HUES6 (cell line): ENCODE results near the gene ZNF816.
A peak's percentile ranks its signal among the peaks of the same experiment; 100 is the strongest.
"Not testable (repeated sequence)": the region's sequence is repeated elsewhere in the genome, so short reads cannot be mapped to it uniquely, and the experiment has no call there.

Source experiments
- H3K27ac ChIP-seq: 2 replicates; pipeline ENCODE4 v1.7.0; 2013; ENCODE audit warnings: low read depth, mild to moderate bottlenecking, low read length, inconsistent platforms
- H3K27me3 ChIP-seq: 2 replicates; pipeline ENCODE4 v1.6.1; 2013; ENCODE audit warnings: low read length; ENCODE audit not compliant: control insufficient read depth, insufficient read depth
- H3K36me3 ChIP-seq: 2 replicates; pipeline ENCODE4 v1.6.1; 2013; ENCODE audit warnings: low read length; ENCODE audit not compliant: control insufficient read depth, insufficient read depth
- H3K4me1 ChIP-seq: 2 replicates; pipeline ENCODE4 v1.6.1; 2013; ENCODE audit warnings: low read length; ENCODE audit not compliant: control insufficient read depth, insufficient read depth
- H3K4me3 ChIP-seq: 2 replicates; pipeline ENCODE4 v1.5.1; 2013; ENCODE audit warnings: low read depth, low read length
- H3K9ac ChIP-seq: one replicate; pipeline ENCODE4 v1.6.1; 2013; ENCODE audit warnings: mild to moderate bottlenecking, low read length
- H3K9me3 ChIP-seq: 2 replicates; pipeline ENCODE4 v1.6.1; 2013; ENCODE audit warnings: low read depth, low read length; ENCODE audit not compliant: control insufficient read depth, insufficient read depth

ZNF816 gene

DNA sequence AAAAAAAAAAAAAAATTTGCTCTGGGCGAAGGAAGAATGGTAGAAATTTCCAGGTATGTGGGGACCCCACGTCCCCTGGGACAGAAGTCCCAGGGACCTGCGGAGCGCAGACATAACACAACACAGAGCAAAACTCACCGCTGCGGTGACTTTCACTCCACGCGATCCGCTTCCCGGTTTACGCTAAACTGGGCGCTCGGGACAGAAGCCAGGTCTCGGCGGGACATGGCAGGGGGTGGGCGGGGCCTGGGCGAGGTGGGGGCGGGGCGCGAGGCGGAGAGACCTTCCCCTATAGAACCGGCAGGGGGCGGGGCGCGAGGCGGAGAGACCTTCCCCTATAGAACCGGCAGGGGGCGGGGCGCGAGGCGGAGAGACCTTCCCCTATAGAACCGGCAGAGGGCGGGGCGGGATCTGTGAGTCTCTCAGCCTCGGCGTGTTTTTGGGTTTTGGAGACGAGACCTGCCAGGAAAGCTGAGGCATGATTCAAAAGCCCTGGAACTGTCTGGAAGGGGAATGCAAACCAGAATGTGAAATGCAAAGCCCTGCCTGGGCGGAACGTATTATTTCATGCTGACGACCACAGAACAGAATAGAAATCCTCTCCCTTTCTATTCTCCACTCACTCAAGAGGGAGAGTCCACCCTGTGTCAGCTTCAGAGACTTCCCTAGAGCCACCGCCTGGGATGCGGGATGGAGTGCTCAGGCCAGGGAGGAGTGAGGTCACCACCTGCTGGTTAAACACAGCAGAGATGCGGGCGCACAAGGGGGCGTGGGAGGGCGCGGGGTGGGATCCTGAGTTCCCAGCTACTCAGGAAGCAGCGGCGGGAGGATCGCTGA, 30.9 kb upstream of the ZNF816 start:
- Histone ChIP-seq H3K36me3 (0 out of 2 replicates have a peak, but pooled peaks cover 5% of the 10 kb centered on the region), H3K27me3 (peaks cover 28% of the 10 kb centered on the region), H3K4me1 (peaks cover 6% of the 10 kb centered on the region), H3K27ac (no peak overlapping the region), H3K9ac (peak overlapping the region; percentile 50), H3K9me3 (peaks cover 14% of the 10 kb centered on the region; the same call in 1 of the 2 replicates), H3K4me3 (peak overlapping the region; percentile 70)

DNA sequence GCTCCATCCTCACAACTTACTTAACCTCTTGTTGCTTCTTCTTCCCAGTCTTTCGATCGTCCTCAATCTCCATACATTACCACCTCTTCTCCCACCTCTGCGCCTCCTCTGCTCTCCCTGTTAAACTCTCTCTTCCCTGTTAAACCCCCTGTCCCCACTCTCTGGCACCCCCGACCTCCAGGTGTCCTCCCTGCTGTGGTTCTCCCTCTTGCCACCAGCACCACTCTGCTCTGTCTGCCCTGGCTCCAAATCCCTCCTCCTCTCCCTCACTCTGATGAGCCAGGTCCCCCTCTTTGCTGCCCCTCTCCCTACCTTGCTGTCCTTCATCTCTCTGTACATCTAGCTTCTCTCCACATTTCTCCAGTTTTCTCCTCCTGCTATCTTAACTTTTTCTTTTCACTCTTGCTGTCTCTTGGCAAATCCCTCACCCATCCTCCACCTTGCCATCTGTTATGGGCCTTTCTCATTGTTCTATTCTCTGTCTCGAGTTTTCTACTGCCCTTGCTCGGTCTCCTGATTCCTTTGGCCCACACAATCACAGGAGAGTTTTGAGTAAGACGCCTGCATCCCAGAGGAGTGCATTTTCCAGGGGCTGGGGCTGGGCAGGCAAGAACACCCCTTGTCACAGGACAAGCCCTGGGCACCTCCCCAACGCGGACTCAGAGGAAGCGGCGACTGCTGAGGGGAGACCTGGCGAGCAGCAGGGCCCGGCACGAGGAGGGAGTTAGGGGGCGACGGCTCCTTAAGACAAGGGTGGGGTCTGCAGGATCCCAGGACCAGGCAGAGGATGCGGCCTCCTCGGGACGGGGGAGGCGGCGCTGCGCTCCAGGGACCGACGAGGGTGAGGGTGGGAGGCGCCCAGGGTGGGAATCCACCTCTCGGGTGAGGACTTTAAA, 29.7 kb upstream of the ZNF816 start:
- Histone ChIP-seq H3K27ac (no peak overlapping the region), H3K9me3 (peaks cover 13% of the 10 kb centered on the region; the same call in 1 of the 2 replicates), H3K36me3 (peaks cover 5% of the 10 kb centered on the region; the same call in 1 of the 2 replicates), H3K27me3 (peaks cover 22% of the 10 kb centered on the region), H3K9ac (peak overlapping the region; percentile 41), H3K4me3 (peak overlapping the region; percentile 69), H3K4me1 (peaks cover 6% of the 10 kb centered on the region)

DNA sequence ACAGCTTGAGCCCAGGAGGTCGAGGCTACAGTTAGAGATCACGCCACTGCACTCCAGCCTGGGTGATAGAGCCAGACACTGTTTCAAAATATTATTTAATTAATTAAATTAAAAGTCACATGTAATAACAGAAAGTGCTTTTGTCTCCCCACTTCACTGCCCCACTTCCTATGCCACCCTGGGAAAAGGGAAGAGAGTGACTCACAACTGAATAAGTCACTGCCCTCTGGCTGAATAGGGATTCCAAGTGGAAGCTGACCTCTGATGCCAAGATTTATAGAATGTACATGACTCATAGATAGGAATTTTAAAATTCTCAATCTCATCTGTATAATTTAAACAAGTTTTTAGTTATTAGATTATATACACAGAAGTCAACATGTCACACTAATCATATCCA, 28.8 kb upstream of the ZNF816 start:
- Histone ChIP-seq H3K27me3 (peaks cover 21% of the 10 kb centered on the region), H3K4me3 (no peak overlapping the region), H3K9me3 (peaks cover 21% of the 10 kb centered on the region; the same call in 1 of the 2 replicates), H3K36me3 (peaks cover 9% of the 10 kb centered on the region), H3K4me1 (peaks cover 6% of the 10 kb centered on the region), H3K9ac (no peak overlapping the region), H3K27ac (no peak overlapping the region)

DNA sequence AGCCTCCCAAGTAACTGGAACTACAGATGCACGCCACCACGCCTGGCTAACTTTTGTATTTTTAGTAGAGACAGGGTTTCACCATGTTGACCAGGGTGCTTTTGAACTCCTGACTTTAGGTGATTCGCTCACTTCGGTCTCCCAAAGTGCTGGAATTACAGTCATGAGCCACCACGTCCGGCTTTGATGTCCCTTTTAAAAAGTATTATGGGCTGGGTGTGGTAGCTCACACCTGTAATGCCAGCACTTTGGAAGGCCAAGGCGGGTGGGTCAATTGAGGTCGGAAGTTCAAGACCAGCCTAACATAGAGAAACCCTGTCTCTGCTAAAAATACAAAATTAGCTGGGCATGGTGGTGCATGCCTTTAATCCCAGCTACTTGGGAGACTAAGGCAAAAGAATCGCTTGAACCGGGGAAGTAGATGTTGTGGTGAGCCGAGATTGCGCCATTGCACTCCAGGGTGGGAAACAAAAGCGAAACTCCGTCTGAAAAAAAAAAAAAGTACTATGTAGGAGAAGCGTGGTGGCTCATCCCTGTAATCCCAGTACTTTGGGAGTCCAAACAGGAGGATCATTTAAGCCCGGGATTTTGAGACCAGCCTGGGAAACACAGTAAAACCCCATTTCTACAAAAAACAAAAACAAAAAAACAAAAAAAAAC, 28.2 kb upstream of the ZNF816 start:
- H3K4me3 ChIP-seq: no peak overlapping the region
- H3K4me1 ChIP-seq: peaks cover 6% of the 10 kb centered on the region
- peaks cover 15% of the 10 kb centered on the region for H3K36me3 ChIP-seq
- peaks cover 27% of the 10 kb centered on the region; the same call in 1 of the 2 replicates for H3K9me3 ChIP-seq
- no peak overlapping the region for H3K9ac ChIP-seq
- H3K27me3 ChIP-seq: peaks cover 17% of the 10 kb centered on the region
- no peak overlapping the region for H3K27ac ChIP-seq

DNA sequence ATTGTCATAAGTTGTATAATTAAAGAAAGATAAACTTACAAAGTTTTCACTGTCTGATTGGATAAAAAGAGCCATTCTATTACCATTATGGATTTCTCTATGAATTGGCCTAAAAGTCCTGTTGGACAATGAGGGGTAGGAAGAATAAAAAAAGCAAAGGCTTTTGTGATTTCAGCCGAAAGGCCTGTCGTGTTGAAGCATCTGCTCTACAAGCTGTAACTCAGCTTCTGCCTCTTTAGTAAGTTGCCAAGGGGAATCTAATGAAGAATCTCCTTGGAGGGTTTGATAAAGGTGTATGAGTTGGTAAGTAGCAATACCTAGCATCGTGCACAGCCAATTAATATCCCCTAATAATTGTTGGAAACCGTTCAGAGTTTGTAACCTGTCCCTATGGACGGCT, 25.8 kb upstream of the ZNF816 start:
- Histone ChIP-seq H3K27ac (no peak overlapping the region), H3K4me1 (peaks cover 6% of the 10 kb centered on the region), H3K36me3 (peaks cover 29% of the 10 kb centered on the region), H3K9ac (no peak overlapping the region), H3K4me3 (no peak overlapping the region), H3K27me3 (peaks cover 14% of the 10 kb centered on the region), H3K9me3 (peaks cover 36% of the 10 kb centered on the region; the same call in 1 of the 2 replicates)

DNA sequence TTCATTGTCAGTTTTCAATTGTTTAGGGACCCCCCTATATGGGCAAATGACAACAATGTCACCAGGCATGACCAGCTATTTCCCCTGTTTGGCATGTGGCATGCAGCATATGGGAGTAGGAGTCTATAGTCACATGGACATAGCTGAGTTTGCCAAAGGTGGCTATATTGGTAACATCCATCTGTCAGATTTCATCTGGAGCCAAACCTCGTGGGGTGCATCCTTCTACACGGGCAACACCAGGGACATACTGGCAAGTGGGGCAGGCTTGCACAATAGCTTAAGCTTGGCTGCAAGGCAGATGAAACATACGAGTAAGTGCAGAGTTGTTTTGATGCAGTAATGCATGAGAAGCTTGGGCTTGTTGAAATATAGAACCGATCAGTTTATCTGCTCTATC, 24.5 kb upstream of the ZNF816 start:
- Histone ChIP-seq H3K36me3 (peaks cover 29% of the 10 kb centered on the region), H3K4me1 (peaks cover under 1% of the 10 kb centered on the region; the same call in 1 of the 2 replicates), H3K4me3 (no peak overlapping the region), H3K27me3 (peaks cover 5% of the 10 kb centered on the region), H3K27ac (no peak overlapping the region), H3K9me3 (peaks cover 36% of the 10 kb centered on the region; the same call in 1 of the 2 replicates), H3K9ac (no peak overlapping the region)

DNA sequence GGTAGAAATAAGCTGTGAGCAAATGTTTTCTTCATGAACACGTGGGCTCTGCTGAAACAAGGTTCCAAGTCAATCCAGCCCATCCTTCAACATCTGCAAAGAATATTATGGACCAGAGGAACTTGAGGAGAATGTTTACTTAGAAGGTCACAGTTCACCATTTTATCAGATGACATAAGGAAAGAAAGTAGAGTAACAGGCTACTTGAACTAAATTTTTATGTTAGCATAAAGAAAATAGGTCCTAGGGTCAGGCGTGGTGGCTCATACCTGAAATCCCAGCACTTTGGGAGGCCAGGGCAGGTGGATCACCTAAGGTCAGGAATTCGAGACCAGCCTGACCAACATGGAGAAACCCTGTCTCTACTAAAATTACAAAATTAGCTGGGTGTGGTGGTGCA, 20.5 kb upstream of the ZNF816 start:
- Histone ChIP-seq H3K9me3 (peaks cover 33% of the 10 kb centered on the region; the same call in 1 of the 2 replicates), H3K36me3 (peaks cover 25% of the 10 kb centered on the region)
- H3K4me3 ChIP-seq, H3K27me3 ChIP-seq, H3K9ac ChIP-seq, H3K27ac ChIP-seq, H3K4me1 ChIP-seq: not testable (repeated sequence)

DNA sequence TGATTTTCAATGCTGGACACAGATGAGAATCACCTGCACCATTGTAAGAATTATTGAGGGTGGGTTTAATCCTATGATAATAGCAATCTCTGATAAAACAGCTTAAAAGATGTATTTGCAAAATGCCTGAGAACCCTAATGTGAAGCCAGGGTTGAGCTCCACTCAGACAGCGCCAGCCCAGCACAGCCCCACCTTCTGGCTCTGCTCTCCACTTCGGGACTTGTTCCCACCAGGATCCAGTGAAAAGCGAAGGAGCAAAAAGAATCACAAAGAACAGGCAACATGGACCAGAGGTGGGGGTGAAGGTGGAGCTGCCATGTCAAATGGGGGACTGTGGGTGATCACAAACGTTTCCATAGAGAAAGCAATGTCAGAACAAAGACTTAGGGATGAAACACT, 18.6 kb upstream of the ZNF816 start:
- no peaks in the 10 kb centered on the region for H3K4me1 ChIP-seq
- no peak overlapping the region for H3K4me3 ChIP-seq
- peaks cover 21% of the 10 kb centered on the region; the same call in 1 of the 2 replicates for H3K9me3 ChIP-seq
- H3K27me3 ChIP-seq: no peaks in the 10 kb centered on the region
- peaks cover 19% of the 10 kb centered on the region; the same call in 1 of the 2 replicates for H3K36me3 ChIP-seq
- H3K9ac ChIP-seq: no peak overlapping the region
- H3K27ac ChIP-seq: no peak overlapping the region

DNA sequence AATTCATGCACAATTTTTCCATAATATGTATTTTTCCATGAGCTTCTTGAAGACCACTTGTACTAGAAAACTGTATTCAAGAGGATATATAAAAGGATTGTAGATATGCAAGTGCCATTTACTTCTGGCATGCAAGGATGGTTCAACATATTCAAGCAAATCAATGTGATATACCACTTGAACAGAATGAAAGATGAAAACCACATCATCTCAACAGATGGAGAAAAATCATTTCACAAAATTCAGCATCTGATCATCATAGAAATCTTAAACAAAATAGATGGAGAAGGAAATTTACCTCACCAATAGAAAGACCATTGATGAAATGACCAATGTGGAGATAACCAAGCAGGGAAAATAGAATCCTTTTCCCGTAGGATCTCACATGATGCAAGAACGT, 5.1 kb upstream of the ZNF816 start:
- Histone ChIP-seq H3K27ac (no peak overlapping the region), H3K27me3 (no peaks in the 10 kb centered on the region), H3K36me3 (peaks cover 10% of the 10 kb centered on the region), H3K9me3 (peaks cover 23% of the 10 kb centered on the region; the same call in 1 of the 2 replicates), H3K9ac (no peak overlapping the region), H3K4me3 (no peak overlapping the region), H3K4me1 (0 out of 2 replicates have a peak, but pooled peaks cover 6% of the 10 kb centered on the region)

DNA sequence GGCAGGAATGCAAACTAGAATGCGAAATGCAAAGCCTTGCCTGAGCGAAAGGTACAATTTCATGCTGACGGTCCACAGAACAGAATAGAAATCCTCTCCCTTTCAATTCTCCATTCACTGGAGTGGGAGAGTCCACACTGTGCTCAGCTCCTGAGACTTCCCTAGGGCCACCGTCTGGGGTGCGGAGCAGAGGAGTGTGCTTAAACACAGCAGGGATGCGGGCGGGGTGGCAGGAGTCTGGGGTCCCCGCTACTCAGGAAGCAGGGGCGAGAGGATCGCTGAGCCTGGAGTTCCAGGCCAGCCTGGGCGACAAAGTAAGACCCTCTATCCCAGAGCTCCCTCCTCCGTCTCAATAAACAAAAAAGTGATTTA, 552 bp upstream of the ZNF816 start:
- H3K9me3 ChIP-seq: peaks cover 33% of the 10 kb centered on the region; the same call in 1 of the 2 replicates
- no peaks in the 10 kb centered on the region for H3K27me3 ChIP-seq
- H3K4me1 ChIP-seq: 0 out of 2 replicates have a peak, but pooled peaks cover 6% of the 10 kb centered on the region
- H3K9ac ChIP-seq: peak overlapping the region; percentile 72
- peak overlapping the region; percentile 82 for H3K4me3 ChIP-seq
- H3K36me3 ChIP-seq: peaks cover 19% of the 10 kb centered on the region
- peak overlapping the region; percentile 50; the same call in 1 of the 2 replicates for H3K27ac ChIP-seq
